Neuronal stem cell (in vitro differentiated cells): ENCODE measurements around the gene ELFN1.

ENCODE experiments used
- DNase-seq: peaks from one replicate; pipeline ENCODE4 v3.0.0-alpha.2; 2013; ENCODE audit warnings: low spot score
- H2AFZ ChIP-seq: one replicate; pipeline ENCODE4 v1.6.1; 2013; ENCODE audit warnings: mild to moderate bottlenecking, low read length, inconsistent platforms
- H2AK5ac ChIP-seq: 2 replicates; pipeline ENCODE4 v1.6.1; 2013; ENCODE audit warnings: low read depth, mild to moderate bottlenecking, inconsistent platforms, low read length, moderate library complexity, mixed read lengths
- H2BK120ac ChIP-seq: 2 replicates; pipeline ENCODE4 v1.6.1; 2013; ENCODE audit warnings: low read depth, mild to moderate bottlenecking, inconsistent platforms, low read length, moderate library complexity, mixed read lengths
- H2BK12ac ChIP-seq: one replicate; pipeline ENCODE4 v1.6.1; 2013; ENCODE audit warnings: low read length, inconsistent platforms
- H2BK15ac ChIP-seq: 2 replicates; pipeline ENCODE4 v1.6.1; 2013; ENCODE audit warnings: mild to moderate bottlenecking, low read length, inconsistent platforms, mixed read lengths
- H2BK5ac ChIP-seq: one replicate; pipeline ENCODE4 v1.6.1; 2013; ENCODE audit warnings: inconsistent platforms, mild to moderate bottlenecking, low read length, moderate library complexity
- H3K14ac ChIP-seq: one replicate; pipeline ENCODE4 v1.6.1; 2013; ENCODE audit warnings: low read length, inconsistent platforms
- H3K18ac ChIP-seq: 2 replicates; pipeline ENCODE4 v1.6.1; 2013; ENCODE audit warnings: low read length, inconsistent platforms
- H3K23ac ChIP-seq: 2 replicates; pipeline ENCODE4 v1.6.1; 2013; ENCODE audit warnings: low read depth, mild to moderate bottlenecking, mixed read lengths, low read length, inconsistent platforms; ENCODE audit not compliant: poor library complexity
- H3K27ac ChIP-seq: replicated peaks from 3 replicates; pipeline ENCODE4 v1.5.1; 2013; ENCODE audit warnings: low read length, inconsistent platforms
- H3K27me3 ChIP-seq, 3 experiments: 2 replicates each; pipeline ENCODE4 v1.6.1; 2013; ENCODE audit warnings: low read length in 3 of 3, mild to moderate bottlenecking in 2 of 3, inconsistent platforms in 1 of 3, low read depth in 1 of 3, mixed read lengths in 1 of 3, moderate library complexity in 1 of 3; ENCODE audit not compliant: control insufficient read depth in 3 of 3, insufficient read depth in 3 of 3
- H3K36me3 ChIP-seq, 2 donors: replicated peaks in 1 of 2; 2 replicates each; pipeline ENCODE4 v1.6.1; 2013; ENCODE audit warnings: low read length in 2 of 2; ENCODE audit not compliant: control insufficient read depth in 2 of 2, insufficient read depth in 2 of 2
- H3K4ac ChIP-seq: 2 replicates; pipeline ENCODE4 v1.6.1; 2013; ENCODE audit warnings: inconsistent platforms, mild to moderate bottlenecking, low read length, moderate library complexity
- H3K4me1 ChIP-seq, 2 donors: 1 replicate in 1 of 2; 2 replicates in 1 of 2; pipeline ENCODE4 v1.6.1; 2013; ENCODE audit warnings: low read length in 2 of 2, low read depth in 1 of 2; ENCODE audit not compliant: control insufficient read depth in 2 of 2, insufficient read depth in 1 of 2
- H3K4me2 ChIP-seq: one replicate; pipeline ENCODE4 v1.6.1; 2013; ENCODE audit warnings: mild to moderate bottlenecking, low read length, inconsistent platforms; ENCODE audit not compliant: insufficient read depth, poor library complexity, severe bottlenecking
- H3K4me3 ChIP-seq, 2 donors: 2 replicates each; pipeline ENCODE4 v1.5.1; 2013; ENCODE audit warnings: low read length in 2 of 2, mild to moderate bottlenecking in 2 of 2, inconsistent platforms in 1 of 2, moderate library complexity in 1 of 2
- H3K79me1 ChIP-seq: one replicate; pipeline ENCODE4 v1.6.1; 2013; ENCODE audit warnings: low read depth, mild to moderate bottlenecking, inconsistent platforms, low read length, moderate library complexity
- H3K9ac ChIP-seq: one replicate; pipeline ENCODE4 v1.6.1; 2013; ENCODE audit warnings: mild to moderate bottlenecking, low read depth, low read length, inconsistent platforms; ENCODE audit not compliant: poor library complexity
- H3K9me3 ChIP-seq, 2 donors: replicated peaks in 1 of 2; 2 replicates each; pipeline versions ENCODE3 to v1.6.1; 2013; ENCODE audit warnings: low read length in 2 of 2, mild to moderate bottlenecking in 2 of 2, inconsistent platforms in 1 of 2, low read depth in 1 of 2, mixed read lengths in 1 of 2, moderate library complexity in 1 of 2; ENCODE audit not compliant: control insufficient read depth in 2 of 2, insufficient read depth in 1 of 2
- H4K8ac ChIP-seq: one replicate; pipeline ENCODE4 v1.6.1; 2013; ENCODE audit warnings: low read depth, mild to moderate bottlenecking, inconsistent platforms, low read length, moderate library complexity
- H4K91ac ChIP-seq: one replicate; pipeline ENCODE4 v1.6.1; 2013; ENCODE audit warnings: low read length, low read depth, mild to moderate bottlenecking, inconsistent platforms; ENCODE audit not compliant: poor library complexity
- WGBS, 2 donors: extraction: QIAGEN DNeasy Blood & Tissue Kit; methylation state at CpG; one replicate each; pipeline ENCODE4 v1.1.7; 2013; ENCODE audit warnings: missing lambda C conversion rate in 2 of 2, mixed read lengths in 1 of 2; ENCODE audit not compliant: insufficient read length in 2 of 2, insufficient replicate concordance in 1 of 2; ENCODE audit errors: extremely low coverage in 2 of 2; 5-methylcytosine and 5-hydroxymethylcytosine counted together

The ELFN1 gene

GRCh38 chr7:1671594-1672451 is 1.7 kb downstream of the ELFN1 start:
- no peak overlapping the region for H3K4ac ChIP-seq
- peak overlapping the region; percentile 60 for H3K18ac ChIP-seq
- H2AFZ ChIP-seq: no peak overlapping the region
- no peak overlapping the region for H4K8ac ChIP-seq
- H3K4me1 ChIP-seq: peaks cover 22 to 29% of the 10 kb centered on the region in 2 donors
- peaks cover 0 to 8% (median 0%) of the 10 kb centered on the region in 3 experiments for H3K27me3 ChIP-seq
- H3K4me2 ChIP-seq: no peak overlapping the region
- no peak overlapping the region for H3K14ac ChIP-seq
- no peak overlapping the region for H2BK120ac ChIP-seq
- H3K23ac ChIP-seq: peak overlapping the region; percentile 86
- H3K9me3 ChIP-seq: no peaks in the 10 kb centered on the region
- WGBS, 2 donors: no CpG with 5 or more reads among the region's 13 CpGs
- H3K79me1 ChIP-seq: peaks cover 30% of the 10 kb centered on the region
- peak overlapping the region; percentile 32 for H2BK15ac ChIP-seq
- no peak overlapping the region for H2BK12ac ChIP-seq
- peaks cover 0 to 55% of the 10 kb centered on the region in 2 donors for H3K36me3 ChIP-seq
- H3K9ac ChIP-seq: no peak overlapping the region
- no peak for DNase-seq
- H2BK5ac ChIP-seq: peak overlapping the region; percentile 19
- H4K91ac ChIP-seq: no peak overlapping the region
- H2AK5ac ChIP-seq: peak overlapping the region; percentile 71
- H3K4me3 ChIP-seq: peak overlapping the region in 1 of 2 donors; percentile 71
- no peak overlapping the region for H3K27ac ChIP-seq

- H2BK15ac ChIP-seq: no peak overlapping the region
- no peak overlapping the region for H4K91ac ChIP-seq
- no peaks in the 10 kb centered on the region for H3K9me3 ChIP-seq
- no peak overlapping the region for H4K8ac ChIP-seq
- H3K27ac ChIP-seq: no peak overlapping the region
- H3K14ac ChIP-seq: no peak overlapping the region
- H3K18ac ChIP-seq: peak overlapping the region; percentile 28
- no peak overlapping the region for H2BK120ac ChIP-seq
- H3K36me3 ChIP-seq: peaks cover 1 to 66% of the 10 kb centered on the region in 2 donors
- no peak overlapping the region for H2AFZ ChIP-seq
- peaks cover 20 to 28% of the 10 kb centered on the region in 2 donors for H3K4me1 ChIP-seq
- no peak overlapping the region for H2BK5ac ChIP-seq
- peaks cover 0 to 5% (median 0%) of the 10 kb centered on the region in 3 experiments for H3K27me3 ChIP-seq
- no peak for DNase-seq
- H3K79me1 ChIP-seq: peaks cover 32% of the 10 kb centered on the region
- H3K4me3 ChIP-seq: no peak overlapping the region
- H3K4ac ChIP-seq: no peak overlapping the region
- no peak overlapping the region for H3K23ac ChIP-seq
- no peak overlapping the region for H2AK5ac ChIP-seq
- no CpG with 5 or more reads among the region's 23 CpGs for WGBS, 2 donors
- no peak overlapping the region for H2BK12ac ChIP-seq
- H3K4me2 ChIP-seq: no peak overlapping the region
- no peak overlapping the region for H3K9ac ChIP-seq
Observed at GRCh38 chr7:1672851-1673486, 2.9 kb downstream of the ELFN1 start.

GRCh38 chr7:1673581-1674118 is 3.6 kb downstream of the ELFN1 start:
- Histone ChIP-seq H3K27ac (no peak overlapping the region), H3K23ac (peak overlapping the region; percentile 17), H3K27me3 (peaks cover 0 to 2% (median 0%) of the 10 kb centered on the region in 3 experiments), H2AK5ac (peak overlapping the region; percentile 54), H3K4me3 (no peak overlapping the region), H3K18ac (peak overlapping the region; percentile 64), H3K9me3 (no peaks in the 10 kb centered on the region), H4K8ac (no peak overlapping the region), H3K4ac (no peak overlapping the region), H2BK12ac (no peak overlapping the region), H3K4me2 (no peak overlapping the region), H2AFZ (no peak overlapping the region), H4K91ac (peak overlapping the region; percentile 64), H2BK120ac (no peak overlapping the region), H3K36me3 (peaks cover 3 to 73% of the 10 kb centered on the region in 2 donors), H3K79me1 (peaks cover 38% of the 10 kb centered on the region), H3K9ac (peak overlapping the region; percentile 63), H3K4me1 (peaks cover 14 to 22% of the 10 kb centered on the region in 2 donors), H3K14ac (no peak overlapping the region), H2BK15ac (peak overlapping the region; percentile 73), H2BK5ac (no peak overlapping the region)
- WGBS, 2 donors: no CpG with 5 or more reads among the region's 14 CpGs
- DNase-seq: no peak
